ENCODE results near the gene SETD1A. TPM values are rescaled to one million over a fixed set of nuclear protein-coding genes. Genes with fewer than 3 reads are reported as not detected.

Gene SETD1A
- 24.2 and 49.1 TPM in 2 replicates for total RNA-seq (2011; cell fraction: chromatin; rRNA removed; ENCODE audit: low replicate concordance)
- total RNA-seq (2011; cell fraction: nucleolus; rRNA removed): 22.3 and 24.7 TPM in 2 replicates
- 17.1 and 19.1 TPM in 2 replicates for total RNA-seq (2011; cell fraction: nucleoplasm; rRNA removed)
- 4.2 and 7.9 TPM in 2 replicates for total RNA-seq (2014; rRNA removed)
- 2.0 and 2.5 TPM in 2 replicates for total RNA-seq (2014; rRNA removed; fragmentation: Illumina TruSeq; extraction: Trizol)
- 4.6 and 5.7 TPM in 2 replicates for total RNA-seq (2015; rRNA removed; fragmentation: Illumina TruSeq; extraction: Trizol)
- total RNA-seq (2021): 30.2 and 36.0 TPM in 2 replicates
- polyA plus RNA-seq (2011; rRNA removed): 2.2 and 3.0 TPM in 2 replicates
- 1.6 and 2.3 TPM in 2 replicates for polyA plus RNA-seq (2011; cell fraction: cytosol; rRNA removed)
- polyA plus RNA-seq (2011; cell fraction: nucleus; rRNA removed): 15.4 and 22.7 TPM in 2 replicates
- 17.4 and 52.0 TPM in 2 replicates for polyA plus RNA-seq (2012)
- polyA plus RNA-seq (2014; fragmentation: Illumina TruSeq; extraction: Trizol): 15.0 and 20.1 TPM in 2 replicates
- under 1 TPM; 0.08 to 0.14 TPM for polyA plus RNA-seq (2014; fragmentation: Nextera tagmentation; extraction: Ambion mirVana)
- 15.5 and 16.9 TPM in 2 replicates for polyA plus RNA-seq (2014; rRNA removed)
- polyA minus RNA-seq (2011; rRNA and poly(A)+ RNA removed): 1.7 and 2.1 TPM in 2 replicates
- 10.0 and 10.3 TPM in 2 replicates for polyA minus RNA-seq (2011; cell fraction: cytosol; rRNA and poly(A)+ RNA removed)
- 6.1 and 8.6 TPM in 2 replicates for polyA minus RNA-seq (2011; cell fraction: nucleus; rRNA and poly(A)+ RNA removed)
- percentile 73 among the genes with signal in this experiment for Bru-seq, nascent RNA
- percentile 74 among the genes with signal in this experiment for BruChase-seq, experiment 1, labeled RNA remaining after a 2-hour chase
- BruChase-seq, experiment 2, labeled RNA remaining after a 6-hour chase: percentile 80 among the genes with signal in this experiment
- long read RNA-seq, experiment 1, partial matches to known transcripts: 39 of 39 reads
- long read RNA-seq, experiment 1, other reads (novel, unspliced or antisense): 0 of 39 reads
- long read RNA-seq, experiment 2, full-length matches to known transcripts: 1 of 47 reads
- long read RNA-seq, experiment 2, partial matches to known transcripts: 39 of 47 reads
- long read RNA-seq, experiment 2, other reads (novel, unspliced or antisense): 7 of 47 reads
- long read RNA-seq, experiment 3, partial matches to known transcripts: 1 of 1 reads
- long read RNA-seq, experiment 3, other reads (novel, unspliced or antisense): 0 of 1 reads

DNA sequence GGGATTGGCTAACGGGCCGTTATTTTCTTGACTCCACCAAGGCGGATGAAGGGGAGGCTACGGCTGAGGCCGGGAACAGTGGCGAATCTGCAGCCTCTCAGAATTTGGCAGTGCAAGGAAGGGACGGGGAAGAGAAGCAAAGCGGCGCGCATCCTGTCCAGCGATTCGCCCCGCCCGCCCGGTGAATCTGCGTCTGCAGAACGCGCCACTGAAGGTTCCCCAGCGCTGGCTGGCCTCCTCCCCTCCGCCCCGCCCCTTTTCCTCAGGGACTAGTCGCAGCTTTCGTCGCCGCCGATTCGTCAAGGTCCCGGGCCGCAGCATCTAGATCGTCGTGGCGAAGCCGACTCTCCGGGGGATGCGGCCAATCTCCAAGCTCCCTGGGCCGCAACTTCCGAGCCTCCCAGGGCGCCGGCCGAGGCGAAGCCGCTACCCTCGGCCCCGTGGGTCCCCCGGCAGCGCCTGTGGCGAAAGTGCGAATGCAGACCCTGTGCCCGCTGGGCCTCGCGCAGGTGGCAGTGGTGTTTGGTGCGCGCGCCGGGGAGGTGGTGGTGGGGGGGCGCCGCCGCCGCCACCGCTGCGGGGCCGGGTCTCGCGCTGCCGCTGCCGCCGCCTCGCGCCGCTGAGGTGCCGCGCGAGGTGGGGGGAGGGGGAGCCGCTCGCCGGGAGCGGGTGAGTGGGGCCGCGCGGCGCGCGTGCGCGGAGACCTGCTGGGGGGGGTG is at the start of gene SETD1A:
SETD1A (plus strand) TSS at position 299 of the 719 bp plus-strand sequence. CDS start 978 bp downstream, outside the sequence.
- WGBS (ENCODE audit: insufficient coverage, low coverage, missing lambda C conversion rate): under 1% methylated on average over 60 of the region's 85 CpGs
- Histone ChIP-seq H3K4me2 (ENCODE audit: insufficient read depth, low read length) (peak within 1 kb of the TSS; percentile 95), H3K36me3 (ENCODE audit: control insufficient read depth, insufficient read depth, low read length) (peaks cover 47% of the 10 kb centered on the region), H3K9ac (ENCODE audit: insufficient read depth in 1 of 2, low read depth in 2 of 2, low read length in 2 of 2) (peak within 1 kb of the TSS; percentile 100), H3K4me3 (peak within 1 kb of the TSS; percentile 96), H2AFZ (ENCODE audit: low read depth, low read length) (peak within 1 kb of the TSS; percentile 98), H3K27ac (ENCODE audit: extremely low read depth, low read depth, low read length) (peak within 1 kb of the TSS; percentile 99), H4K20me1 (replicated peaks; ENCODE audit: control insufficient read depth, insufficient read depth, low read length) (peaks cover 6% of the 10 kb centered on the region), H3K79me2 (ENCODE audit: control insufficient read depth, insufficient read depth, low read length) (peaks cover 35% of the 10 kb centered on the region), H3K27me3 (ENCODE audit: control insufficient read depth in 2 of 2, insufficient read depth in 2 of 2, low read length in 2 of 2) (no peaks in the 10 kb centered on the region), H3K4me1 (replicated peaks in 1 of 2; ENCODE audit: control insufficient read depth in 2 of 2, insufficient read depth in 2 of 2, low read length in 2 of 2) (peaks cover 27 to 35% of the 10 kb centered on the region in 2 experiments; a peak in 4 of 5 replicates), H3K9me1 (ENCODE audit: control insufficient read depth, insufficient read depth, low read length) (peaks cover 4% of the 10 kb centered on the region), H3K9me3 (replicated peaks; ENCODE audit: control insufficient read depth, insufficient read depth, low read depth, low read length) (no peaks in the 10 kb centered on the region)
- in situ Hi-C loops (cut with MboI): loop anchor here (10.0 to 25.0 kb wide), 2 partner anchors 737 to 905 kb away; partner anchors contain the start of gene ZNF267
- intact Hi-C loops (cut with micrococcal nuclease): loop anchor here (10.0 kb wide), 2 partner anchors 137 to 497 kb away; partner anchors contain the start of genes ARMC5 and VKORC1
- FAIRE-seq (no peak), ATAC-seq (peak; percentile 89), DNase-seq (ENCODE audit: extremely low read depth in 1 of 4, low spot score in 3 of 4) (peak; percentile 77 to 97 (median 89))
- POLR2A ChIA-PET: interaction anchor here (0.5 to 0.8 kb wide), 5 partner anchors 28 to 904 kb away, joined by 3 read pairs; no protein-coding TSS in a partner anchor
- BruUV-seq (replicated peaks): no TSS peak
- CTCF ChIA-PET (ENCODE audit: low intra/inter-chr PET ratio): no interaction called here
- TF ChIP-seq RBFOX2 (IDR thresholded peaks at IDR 0.05; ENCODE audit: low read depth, low read length): peak; percentile 86
- no peak for TF ChIP-seq HSF4 (CRISPR knock-in tag; IDR thresholded peaks at IDR 0.05; ENCODE audit: borderline replicate concordance)
- TF ChIP-seq, protein P1, sequence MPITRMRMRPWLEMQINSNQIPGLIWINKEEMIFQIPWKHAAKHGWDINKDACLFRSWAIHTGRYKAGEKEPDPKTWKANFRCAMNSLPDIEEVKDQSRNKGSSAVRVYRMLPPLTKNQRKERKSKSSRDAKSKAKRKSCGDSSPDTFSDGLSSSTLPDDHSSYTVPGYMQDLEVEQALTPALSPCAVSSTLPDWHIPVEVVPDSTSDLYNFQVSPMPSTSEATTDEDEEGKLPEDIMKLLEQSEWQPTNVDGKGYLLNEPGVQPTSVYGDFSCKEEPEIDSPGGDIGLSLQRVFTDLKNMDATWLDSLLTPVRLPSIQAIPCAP (CRISPR knock-in tag; IDR thresholded peaks at IDR 0.05; ENCODE audit: borderline replicate concordance): no peak
- TF ChIP-seq, protein P2, sequence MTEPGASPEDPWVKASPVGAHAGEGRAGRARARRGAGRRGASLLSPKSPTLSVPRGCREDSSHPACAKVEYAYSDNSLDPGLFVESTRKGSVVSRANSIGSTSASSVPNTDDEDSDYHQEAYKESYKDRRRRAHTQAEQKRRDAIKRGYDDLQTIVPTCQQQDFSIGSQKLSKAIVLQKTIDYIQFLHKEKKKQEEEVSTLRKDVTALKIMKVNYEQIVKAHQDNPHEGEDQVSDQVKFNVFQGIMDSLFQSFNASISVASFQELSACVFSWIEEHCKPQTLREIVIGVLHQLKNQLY (CRISPR knock-in tag; conservative IDR thresholded peaks at IDR 0.05): no peak
- TF ChIP-seq TAF9B (IDR thresholded peaks at IDR 0.05; ENCODE audit: partially characterized antibody): peak; percentile 67
- no peak for TF ChIP-seq ADNP (tag; IDR thresholded peaks at IDR 0.05)
- no peak for TF ChIP-seq SRF (CRISPR knock-in tag; IDR thresholded peaks at IDR 0.05)
- TF ChIP-seq, protein P3, sequence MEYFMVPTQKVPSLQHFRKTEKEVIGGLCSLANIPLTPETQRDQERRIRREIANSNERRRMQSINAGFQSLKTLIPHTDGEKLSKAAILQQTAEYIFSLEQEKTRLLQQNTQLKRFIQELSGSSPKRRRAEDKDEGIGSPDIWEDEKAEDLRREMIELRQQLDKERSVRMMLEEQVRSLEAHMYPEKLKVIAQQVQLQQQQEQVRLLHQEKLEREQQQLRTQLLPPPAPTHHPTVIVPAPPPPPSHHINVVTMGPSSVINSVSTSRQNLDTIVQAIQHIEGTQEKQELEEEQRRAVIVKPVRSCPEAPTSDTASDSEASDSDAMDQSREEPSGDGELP (CRISPR knock-in tag; IDR thresholded peaks at IDR 0.05; ENCODE audit: borderline replicate concordance): peak; percentile 88
- TF ChIP-seq, protein P4, sequence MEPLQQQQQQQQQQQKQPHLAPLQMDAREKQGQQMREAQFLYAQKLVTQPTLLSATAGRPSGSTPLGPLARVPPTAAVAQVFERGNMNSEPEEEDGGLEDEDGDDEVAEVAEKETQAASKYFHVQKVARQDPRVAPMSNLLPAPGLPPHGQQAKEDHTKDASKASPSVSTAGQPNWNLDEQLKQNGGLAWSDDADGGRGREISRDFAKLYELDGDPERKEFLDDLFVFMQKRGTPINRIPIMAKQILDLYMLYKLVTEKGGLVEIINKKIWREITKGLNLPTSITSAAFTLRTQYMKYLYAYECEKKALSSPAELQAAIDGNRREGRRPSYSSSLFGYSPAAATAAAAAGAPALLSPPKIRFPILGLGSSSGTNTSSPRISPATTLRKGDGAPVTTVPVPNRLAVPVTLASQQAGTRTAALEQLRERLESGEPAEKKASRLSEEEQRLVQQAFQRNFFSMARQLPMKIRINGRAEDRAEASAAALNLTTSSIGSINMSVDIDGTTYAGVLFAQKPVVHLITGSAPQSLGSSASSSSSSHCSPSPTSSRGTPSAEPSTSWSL (CRISPR knock-in tag; IDR thresholded peaks at IDR 0.05; ENCODE audit: borderline replicate concordance): no peak
- TF ChIP-seq RAD21 (CRISPR knock-in tag; conservative IDR thresholded peaks at IDR 0.05 in 1 of 2, IDR thresholded peaks at IDR 0.05 in 1 of 2): no peak
